ENCODE measurements around the gene LENG1.

GRCh38 chr19:54169149-54169740 is 9.7 kb upstream of the LENG1 start:
- no peak for TF ChIP-seq RAD21 (conservative IDR thresholded peaks at IDR 0.05)
- TF ChIP-seq CTCF (IDR thresholded peaks at IDR 0.05; ENCODE audit: poor library complexity, severe bottlenecking): no peak
- no peak for TF ChIP-seq EP300 (conservative IDR thresholded peaks at IDR 0.05; ENCODE audit: poor library complexity, severe bottlenecking)
- TF ChIP-seq SMC3 (conservative IDR thresholded peaks at IDR 0.05; ENCODE audit: poor library complexity): no peak
- no peak for TF ChIP-seq MXI1 (conservative IDR thresholded peaks at IDR 0.05; ENCODE audit: poor library complexity, severe bottlenecking)

All from neural cell (in vitro differentiated cells).